ENCODE data around the gene CDS2. TPM values are rescaled to one million over a fixed set of nuclear protein-coding genes. Genes with fewer than 3 reads are reported as not detected.
A peak's percentile ranks its signal among the peaks of the same experiment; 100 is the strongest.

CDS2 gene
- total and polyA plus RNA-seq, 10 of the 15 experiments (the other 5 are each of a cell fraction or from before 2014, with no cell fraction given), result 11.5 to 94.7 (median 23.1) TPM

- TF ChIP-seq JUNB (IDR thresholded peaks at IDR 0.05), result peak; percentile 77
- peak; percentile 95 for TF ChIP-seq ATF2 (IDR thresholded peaks at IDR 0.05; ENCODE audit: low read length)
- no peak for TF ChIP-seq REST (IDR thresholded peaks at IDR 0.05; ENCODE audit: low read depth, low read length)
- peak; percentile 31 for TF ChIP-seq E2F8 (IDR thresholded peaks at IDR 0.05; ENCODE audit: low read depth, partially characterized antibody)
- peak; percentile 27; the same call in 1 of the 2 replicates for TF ChIP-seq USF2 (IDR thresholded peaks at IDR 0.05; ENCODE audit: borderline replicate concordance, low read depth, low read length)
- TF ChIP-seq BACH1 (IDR thresholded peaks at IDR 0.05; ENCODE audit: borderline replicate concordance), result peak; percentile 96
- peak; percentile 93 for TF ChIP-seq ATF7 (IDR thresholded peaks at IDR 0.05; ENCODE audit: low read depth)
- TF ChIP-seq NR2F1 (conservative IDR thresholded peaks at IDR 0.05), result peak; percentile 85
- peak; percentile 45; the same call in 1 of the 2 replicates for TF ChIP-seq BMI1 (IDR thresholded peaks at IDR 0.05; ENCODE audit: borderline replicate concordance)
- TF ChIP-seq CHD2 (IDR thresholded peaks at IDR 0.05; ENCODE audit: borderline replicate concordance, low read depth, low read length), result peak; percentile 76; the same call in 1 of the 2 replicates
- TF ChIP-seq RAD51 (IDR thresholded peaks at IDR 0.05), result peak; percentile 84
- TF ChIP-seq CREB1 (IDR thresholded peaks at IDR 0.05; ENCODE audit: low read depth), result peak; percentile 79
- peak; percentile 1; the same call in 1 of the 2 replicates for TF ChIP-seq ZSCAN29 (IDR thresholded peaks at IDR 0.05)
- peak; percentile 55 for TF ChIP-seq KLF5 (IDR thresholded peaks at IDR 0.05; ENCODE audit: partially characterized antibody)
- TF ChIP-seq MXI1 (IDR thresholded peaks at IDR 0.05; ENCODE audit: low read depth, low read length), result peak; percentile 41; the same call in 1 of the 2 replicates
- TF ChIP-seq NR2C1 (IDR thresholded peaks at IDR 0.05), result 0 out of 2 replicates have a peak, but pooled peaks have one; percentile 7
- no peak for TF ChIP-seq LARP7 (IDR thresholded peaks at IDR 0.05)
- peak in 1 of 2 experiments; percentile 95; a peak in 2 of 4 replicates for TF ChIP-seq ETV6 (conservative IDR thresholded peaks at IDR 0.05 in 1 of 2, IDR thresholded peaks at IDR 0.05 in 1 of 2; ENCODE audit: borderline replicate concordance in 1 of 2, low read depth in 1 of 2)
- peak; percentile 76 for TF ChIP-seq SMARCA5 (IDR thresholded peaks at IDR 0.05)
- peak; percentile 80; the same call in 1 of the 2 replicates for TF ChIP-seq CBX5 (IDR thresholded peaks at IDR 0.05; ENCODE audit: low read depth)
- no peak for TF ChIP-seq SREBF2 (IDR thresholded peaks at IDR 0.05; ENCODE audit: low read length)
- TF ChIP-seq SMAD5 (IDR thresholded peaks at IDR 0.05; ENCODE audit: low read depth), result no peak
- peak; percentile 67 for TF ChIP-seq CBFB (IDR thresholded peaks at IDR 0.05; ENCODE audit: low read depth)
- 0 out of 2 replicates have a peak, but pooled peaks have one; percentile 42 for TF ChIP-seq GABPA (IDR thresholded peaks at IDR 0.05; ENCODE audit: low read depth)
These were observed 48.3 kb upstream of the CDS2 start (continued) for GRCh38 chr20:5078399-5078958.

Data from GM12878 (cell line).